ENCODE data around the gene UBTD1.
"Not testable (repeated sequence)": the region's sequence is repeated elsewhere in the genome, so short reads cannot be mapped to it uniquely, and the experiment has no call there.

The UBTD1 gene

GRCh38 chr10:97540669-97541500, 42.2 kb downstream of the UBTD1 start:
- no peak for DNase-seq

GRCh38 chr10:97542169-97543024, 43.7 kb downstream of the UBTD1 start:
- peak; percentile 92 for DNase-seq

DNA sequence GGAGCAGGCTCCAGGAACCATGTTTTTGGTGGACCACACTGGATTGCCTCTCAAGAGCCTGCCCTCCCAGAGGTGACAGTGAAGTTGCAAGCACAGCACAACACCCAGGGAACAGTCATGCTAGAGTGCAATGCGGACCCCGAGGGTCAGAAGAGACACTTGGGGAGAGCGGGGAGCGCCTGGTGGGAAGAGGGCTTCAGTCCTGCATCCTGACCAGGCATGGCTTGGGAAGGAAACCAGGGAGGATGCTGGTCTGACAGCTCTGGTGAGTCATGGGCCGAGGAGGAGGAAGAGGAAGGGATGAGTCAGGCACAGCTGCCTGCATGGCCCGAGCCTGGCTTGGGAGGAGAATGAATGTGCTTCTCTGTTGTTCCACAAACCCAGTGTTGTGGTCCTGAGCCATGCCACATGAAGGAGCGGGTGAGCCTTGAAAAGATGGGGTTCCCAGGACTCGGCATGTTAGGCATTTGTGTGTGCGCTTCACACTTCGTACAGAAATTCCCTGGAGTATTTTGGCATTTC, 44.4 kb downstream of the UBTD1 start:
- DNase-seq, result peak; percentile 79

DNA sequence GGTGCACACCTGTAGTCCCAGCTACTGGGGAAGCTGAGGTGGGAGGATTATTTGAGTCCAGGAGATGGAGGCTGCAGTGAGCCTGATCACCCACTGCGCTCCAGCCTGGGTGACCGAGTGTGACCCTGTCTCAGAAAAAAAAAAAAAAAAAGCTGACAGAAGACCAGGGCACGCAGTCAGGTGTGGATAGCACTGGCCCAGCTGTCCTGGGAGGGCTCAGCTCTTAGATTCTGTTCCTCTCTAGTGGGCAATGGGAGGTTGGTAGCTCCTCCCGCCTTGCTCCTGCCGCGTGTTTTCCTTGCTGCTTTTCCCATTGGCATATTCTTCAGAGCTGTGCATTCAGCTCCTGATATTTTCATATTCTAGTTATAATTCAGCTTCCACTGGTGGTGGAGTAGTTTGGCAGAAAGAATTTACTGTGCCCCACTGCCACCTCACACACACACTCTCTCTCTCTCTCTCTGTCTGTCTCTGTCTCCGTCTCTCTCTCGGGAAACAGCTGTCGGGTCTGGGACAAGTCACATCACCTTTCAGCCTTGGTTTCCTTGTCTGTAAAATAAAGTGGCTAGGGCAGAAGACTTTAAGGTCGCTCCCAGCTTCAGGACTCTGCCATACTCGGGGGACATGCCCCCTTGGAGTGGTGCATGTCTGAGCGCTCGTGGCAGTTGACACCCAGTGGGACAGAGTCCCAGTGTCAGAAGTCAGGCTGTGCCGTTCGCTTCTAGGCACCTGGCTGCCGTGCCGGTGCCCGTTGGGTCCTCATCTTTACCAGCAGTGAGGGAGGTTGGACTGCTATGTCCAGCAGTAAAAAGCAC, 47.9 kb downstream of the UBTD1 start:
- DNase-seq, result no peak

- no peak for DNase-seq
Observed at GRCh38 chr10:97547271-97547600, 48.5 kb downstream of the UBTD1 start.

GRCh38 chr10:97547962-97548361, 49.2 kb downstream of the UBTD1 start:
- DNase-seq, result peak; percentile 66

GRCh38 chr10:97548828-97549455, 50.2 kb downstream of the UBTD1 start:
- DNase-seq, result no peak

- peak; percentile 68 for DNase-seq
Observed at GRCh38 chr10:97549587-97550322, 51.0 kb downstream of the UBTD1 start.

GRCh38 chr10:97550336-97551149, 51.8 kb downstream of the UBTD1 start:
- no peak for DNase-seq

DNA sequence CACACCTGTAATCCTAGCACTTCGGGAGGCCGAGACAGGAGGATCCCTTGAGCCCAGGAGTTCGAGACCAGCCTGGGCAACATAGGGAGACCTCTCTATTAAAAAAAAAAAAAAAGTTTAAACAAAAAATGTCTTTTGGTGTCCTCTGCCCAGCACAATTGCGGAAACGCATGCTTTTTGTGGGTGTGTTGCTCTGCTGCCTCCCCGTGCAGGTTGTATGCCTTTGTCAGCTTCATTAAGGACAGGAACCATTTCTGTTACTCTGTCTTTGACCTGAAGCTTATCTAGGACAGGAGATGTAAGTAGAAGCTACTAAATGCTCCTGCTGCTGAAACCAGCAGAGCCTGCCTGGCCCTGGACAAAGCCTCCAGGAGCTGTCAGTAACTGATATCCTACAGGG, 52.5 kb downstream of the UBTD1 start:
- no peak for DNase-seq

DNA sequence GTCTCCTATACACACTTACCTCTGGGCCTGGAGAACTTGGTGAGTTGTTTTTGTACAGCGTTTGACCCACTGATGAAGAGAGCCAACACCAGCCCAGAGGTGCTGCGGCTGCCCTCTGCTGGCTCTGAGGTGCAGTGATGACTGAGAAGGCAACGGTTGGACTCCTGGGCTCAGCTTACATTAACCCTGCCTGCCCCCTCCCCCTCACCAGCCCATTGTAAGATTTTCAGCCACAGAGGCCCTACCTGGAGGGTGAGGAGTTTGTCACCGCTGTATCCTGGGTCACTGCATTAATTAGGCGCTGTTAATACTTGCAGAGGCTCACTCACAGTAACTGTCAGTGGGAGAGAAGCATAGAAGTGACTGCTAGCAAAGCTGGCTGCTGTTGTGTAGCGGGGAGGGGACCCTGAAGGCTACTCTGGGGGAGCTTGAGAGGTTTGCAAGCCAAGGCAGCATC, 54.9 kb downstream of the UBTD1 start:
- DNase-seq, result peak; percentile 74

- not testable (repeated sequence) for DNase-seq
Observed at GRCh38 chr10:97554336-97554735, 55.6 kb downstream of the UBTD1 start.

DNA sequence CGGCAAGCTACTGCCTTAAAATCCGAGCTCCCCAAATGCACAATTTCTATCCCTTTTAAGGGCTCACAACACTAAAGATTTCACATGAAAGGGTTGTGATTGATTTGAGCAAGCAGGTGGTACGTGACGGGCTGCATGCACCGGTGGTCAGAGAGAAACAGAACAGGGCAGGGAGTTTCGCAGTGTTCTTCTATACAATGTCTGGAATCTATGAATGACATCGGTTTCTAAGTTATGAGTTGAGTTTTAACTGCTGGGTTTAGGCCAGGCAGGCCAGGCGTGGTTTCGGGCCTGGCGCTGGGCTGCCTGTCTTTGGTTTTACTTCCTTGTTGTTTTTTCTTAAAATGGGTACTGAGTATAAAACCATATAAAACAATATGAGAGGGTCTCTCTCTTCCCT, 56.8 kb downstream of the UBTD1 start:
- not testable (repeated sequence) for DNase-seq

- not testable (repeated sequence) for DNase-seq
Observed at GRCh38 chr10:97560731-97561381, 62.1 kb downstream of the UBTD1 start.

GRCh38 chr10:97561386-97562077, 62.8 kb downstream of the UBTD1 start:
- not testable (repeated sequence) for DNase-seq

- not testable (repeated sequence) for DNase-seq
Observed at GRCh38 chr10:97562329-97562728, 63.6 kb downstream of the UBTD1 start.

GRCh38 chr10:97563337-97563736, 64.6 kb downstream of the UBTD1 start:
- DNase-seq, result no peak

- DNase-seq, result no peak
Observed at GRCh38 chr10:97564776-97565175, 66.1 kb downstream of the UBTD1 start.

DNA sequence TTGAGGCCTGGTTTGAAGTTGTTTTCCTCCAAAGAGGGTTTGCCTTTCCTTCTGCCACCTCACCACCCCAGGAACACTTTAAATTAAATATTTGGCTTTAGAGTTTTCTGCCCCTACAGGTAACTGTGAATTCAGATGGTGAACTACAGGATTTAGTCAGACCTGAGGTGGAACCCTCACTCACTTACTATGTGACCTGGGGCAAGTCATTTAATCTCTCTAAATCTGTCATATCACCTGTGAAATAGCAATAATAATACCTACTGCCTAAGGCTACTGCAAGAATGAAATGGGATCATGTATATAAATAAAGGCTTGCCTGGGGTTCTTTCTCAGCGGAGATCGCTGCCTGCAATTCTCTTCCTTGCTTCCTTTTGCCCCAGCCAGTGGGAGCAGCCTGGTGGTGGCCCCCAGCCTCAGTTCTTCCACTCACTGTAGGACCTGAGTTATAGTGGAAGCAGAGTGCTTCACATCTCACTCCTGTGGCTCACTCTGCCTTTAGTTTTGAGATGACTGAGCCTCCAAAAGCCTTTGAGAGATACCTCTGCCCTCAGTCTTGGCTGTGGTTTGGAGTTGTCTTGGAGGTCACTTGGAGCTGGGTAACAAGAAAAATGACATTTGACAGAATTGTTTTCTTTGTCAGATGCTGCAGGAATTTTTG, 67.7 kb downstream of the UBTD1 start:
- no peak for DNase-seq

All from right hindlimb (tissue), 1 donor.